Thymus (tissue), 11 donors: ENCODE data around the gene NCBP2. TPM values are rescaled to one million over a fixed set of nuclear protein-coding genes. Genes with fewer than 3 reads are reported as not detected.

Experiments
- DNase-seq, 9 donors: peaks; one replicate each; pipeline ENCODE4 v3.0.0-alpha.2; 2013; ENCODE audit warnings: low spot score in 9 of 9, low read depth in 6 of 9, missing footprints in 1 of 9
- H3K27ac ChIP-seq, 2 donors: one replicate each; pipeline ENCODE4 v1.5.1; 2013; ENCODE audit warnings: control low read depth in 1 of 2, low read depth in 1 of 2, low read length in 1 of 2, mild to moderate bottlenecking in 1 of 2, moderate library complexity in 1 of 2
- H3K27me3 ChIP-seq, 2 donors: one replicate each; pipeline ENCODE4 v1.5.1; 2013; ENCODE audit warnings: low read length in 1 of 2; ENCODE audit not compliant: control insufficient read depth in 2 of 2, insufficient read depth in 1 of 2
- H3K36me3 ChIP-seq, 2 donors: one replicate each; pipeline ENCODE4 v1.5.1; 2013; ENCODE audit warnings: low read length in 1 of 2, mild to moderate bottlenecking in 1 of 2, moderate library complexity in 1 of 2; ENCODE audit not compliant: control insufficient read depth in 2 of 2, insufficient read depth in 2 of 2
- H3K4me1 ChIP-seq, 2 donors: one replicate each; pipeline ENCODE4 v1.5.1; 2013; ENCODE audit warnings: low read length in 2 of 2; ENCODE audit not compliant: control insufficient read depth in 2 of 2, insufficient read depth in 2 of 2
- H3K4me3 ChIP-seq, 2 donors: one replicate each; pipeline ENCODE4 v1.5.1; 2013; ENCODE audit warnings: low read length in 2 of 2, control low read depth in 1 of 2, mild to moderate bottlenecking in 1 of 2
- H3K9me3 ChIP-seq, 2 donors: one replicate each; pipeline ENCODE4 v1.5.1; 2013; ENCODE audit warnings: low read length in 1 of 2, mild to moderate bottlenecking in 1 of 2; ENCODE audit not compliant: control insufficient read depth in 2 of 2, insufficient read depth in 1 of 2
- WGBS: extraction: QIAGEN DNeasy Blood & Tissue Kit; methylation state at CpG from one replicate; pipeline ENCODE4 v1.1.7; 2013; 5-methylcytosine and 5-hydroxymethylcytosine counted together
- polyA plus RNA-seq: library from polyadenylated mRNA; stranded (reverse); fragments of 200-250 nt; gene quantifications from one replicate; pipeline ENCODE4 v1.2.3, GENCODE V29; 2013
- total RNA-seq: library from RNA; stranded (reverse); fragments of 120-200 nt; gene quantifications from one replicate; pipeline ENCODE4 v1.2.4, GENCODE V29; 2013
- donor health status: healthy.

The NCBP2 gene
- total and polyA plus RNA-seq, 2 donors, result 46.6 to 77.5 TPM

GRCh38 chr3:196915375-196915774, 27.0 kb downstream of the NCBP2 start:
- H3K4me3 ChIP-seq, result no peak overlapping the region
- H3K27me3 ChIP-seq, result no peaks in the 10 kb centered on the region
- WGBS, result 97% methylated on average over 3 of the region's 3 CpGs
- no peaks in the 10 kb centered on the region for H3K4me1 ChIP-seq
- peaks cover 0 to 4% of the 10 kb centered on the region in 2 donors for H3K9me3 ChIP-seq
- peaks cover 13 to 15% of the 10 kb centered on the region in 2 donors for H3K36me3 ChIP-seq
- no peak for DNase-seq
- H3K27ac ChIP-seq, result no peak overlapping the region

- Histone ChIP-seq H3K27me3 (no peaks in the 10 kb centered on the region), H3K27ac (no peak overlapping the region), H3K4me3 (no peak overlapping the region), H3K4me1 (no peaks in the 10 kb centered on the region), H3K9me3 (peaks cover 0 to 4% of the 10 kb centered on the region in 2 donors), H3K36me3 (peaks cover 13 to 15% of the 10 kb centered on the region in 2 donors)
- WGBS, result 97% methylated on average over 4 of the region's 4 CpGs
- no peak for DNase-seq
These were observed 27.5 kb downstream of the NCBP2 start for GRCh38 chr3:196914866-196915265.

GRCh38 chr3:196903740-196904139, 38.6 kb downstream of the NCBP2 start:
- no peak overlapping the region for H3K4me3 ChIP-seq
- no peaks in the 10 kb centered on the region for H3K4me1 ChIP-seq
- H3K27me3 ChIP-seq, result no peaks in the 10 kb centered on the region
- H3K36me3 ChIP-seq, result peaks cover 33 to 66% of the 10 kb centered on the region in 2 donors
- no peaks in the 10 kb centered on the region for H3K9me3 ChIP-seq
- DNase-seq, result no peak
- 99% methylated on average over 2 of the region's 2 CpGs for WGBS
- H3K27ac ChIP-seq, result no peak overlapping the region

GRCh38 chr3:196902296-196902695, 40.0 kb downstream of the NCBP2 start:
- Histone ChIP-seq H3K4me3 (no peak overlapping the region), H3K27me3 (no peaks in the 10 kb centered on the region), H3K36me3 (peaks cover 33 to 64% of the 10 kb centered on the region in 2 donors), H3K27ac (no peak overlapping the region), H3K9me3 (no peaks in the 10 kb centered on the region), H3K4me1 (no peaks in the 10 kb centered on the region)
- no peak for DNase-seq
- 97% methylated on average over 1 of the region's 1 CpG for WGBS

GRCh38 chr3:196901768-196902167, 40.6 kb downstream of the NCBP2 start:
- no peaks in the 10 kb centered on the region for H3K27me3 ChIP-seq
- WGBS, result 98% methylated on average over 1 of the region's 1 CpG
- no peaks in the 10 kb centered on the region for H3K9me3 ChIP-seq
- DNase-seq, result no peak
- H3K4me1 ChIP-seq, result no peaks in the 10 kb centered on the region
- peaks cover 33 to 60% of the 10 kb centered on the region in 2 donors for H3K36me3 ChIP-seq
- no peak overlapping the region for H3K27ac ChIP-seq
- H3K4me3 ChIP-seq, result no peak overlapping the region

GRCh38 chr3:196896229-196896628, 46.1 kb downstream of the NCBP2 start:
- 96% methylated on average over 6 of the region's 6 CpGs for WGBS
- H3K36me3 ChIP-seq, result peaks cover 8 to 16% of the 10 kb centered on the region in 2 donors
- no peaks in the 10 kb centered on the region for H3K4me1 ChIP-seq
- H3K4me3 ChIP-seq, result no peak overlapping the region
- H3K27ac ChIP-seq, result no peak overlapping the region
- DNase-seq, result no peak
- no peaks in the 10 kb centered on the region for H3K9me3 ChIP-seq
- H3K27me3 ChIP-seq, result no peaks in the 10 kb centered on the region

- peaks cover 4 to 6% of the 10 kb centered on the region in 2 donors for H3K36me3 ChIP-seq
- DNase-seq, result no peak
These were observed 47.6 kb downstream of the NCBP2 start for GRCh38 chr3:196894557-196895295.

GRCh38 chr3:196889844-196890708, 52.3 kb downstream of the NCBP2 start:
- Histone ChIP-seq H3K4me1 (no peaks in the 10 kb centered on the region), H3K9me3 (no peaks in the 10 kb centered on the region), H3K36me3 (peaks cover 17 to 22% of the 10 kb centered on the region in 2 donors), H3K27ac (no peak overlapping the region), H3K27me3 (no peaks in the 10 kb centered on the region), H3K4me3 (no peak overlapping the region)
- WGBS, result 98% methylated on average over 6 of the region's 6 CpGs
- no peak for DNase-seq

More at GRCh38 chr3:196894557-196895295, 47.6 kb downstream of the NCBP2 start:
- WGBS, result 99% methylated on average over 13 of the region's 13 CpGs
- Histone ChIP-seq H3K27ac (no peak overlapping the region), H3K4me1 (no peaks in the 10 kb centered on the region), H3K27me3 (no peaks in the 10 kb centered on the region), H3K9me3 (no peaks in the 10 kb centered on the region), H3K4me3 (no peak overlapping the region)

GRCh38 chr3:196886144-196886543, 56.2 kb downstream of the NCBP2 start:
- H3K27ac ChIP-seq, result no peak overlapping the region
- 85% methylated on average over 4 of the region's 4 CpGs for WGBS
- no peaks in the 10 kb centered on the region for H3K4me1 ChIP-seq
- H3K4me3 ChIP-seq, result no peak overlapping the region
- H3K9me3 ChIP-seq, result no peaks in the 10 kb centered on the region
- peaks cover 13 to 25% of the 10 kb centered on the region in 2 donors for H3K36me3 ChIP-seq
- DNase-seq, result no peak
- H3K27me3 ChIP-seq, result no peaks in the 10 kb centered on the region
